ENCODE results near the gene RAB24.

RAB24 gene

DNA sequence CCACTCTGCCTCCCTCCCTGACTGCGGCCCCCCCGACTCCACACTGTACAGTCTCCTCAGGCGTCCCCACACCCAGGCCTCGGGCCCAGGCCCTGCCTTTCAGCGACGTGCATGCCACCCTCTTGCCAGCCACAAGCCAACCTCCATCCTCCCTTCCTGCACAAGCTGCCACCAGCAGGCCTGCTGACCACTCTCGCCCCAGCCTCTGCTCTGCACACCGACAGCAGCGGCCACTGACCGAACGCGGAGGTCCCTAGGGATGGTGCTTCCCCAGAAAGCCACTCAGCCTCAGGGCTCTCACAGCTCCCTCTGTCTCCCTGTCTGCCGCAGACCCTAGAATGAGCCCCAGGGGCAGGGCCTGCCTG is 29.4 kb upstream of the RAB24 start:
- DNase-seq = no peak

DNA sequence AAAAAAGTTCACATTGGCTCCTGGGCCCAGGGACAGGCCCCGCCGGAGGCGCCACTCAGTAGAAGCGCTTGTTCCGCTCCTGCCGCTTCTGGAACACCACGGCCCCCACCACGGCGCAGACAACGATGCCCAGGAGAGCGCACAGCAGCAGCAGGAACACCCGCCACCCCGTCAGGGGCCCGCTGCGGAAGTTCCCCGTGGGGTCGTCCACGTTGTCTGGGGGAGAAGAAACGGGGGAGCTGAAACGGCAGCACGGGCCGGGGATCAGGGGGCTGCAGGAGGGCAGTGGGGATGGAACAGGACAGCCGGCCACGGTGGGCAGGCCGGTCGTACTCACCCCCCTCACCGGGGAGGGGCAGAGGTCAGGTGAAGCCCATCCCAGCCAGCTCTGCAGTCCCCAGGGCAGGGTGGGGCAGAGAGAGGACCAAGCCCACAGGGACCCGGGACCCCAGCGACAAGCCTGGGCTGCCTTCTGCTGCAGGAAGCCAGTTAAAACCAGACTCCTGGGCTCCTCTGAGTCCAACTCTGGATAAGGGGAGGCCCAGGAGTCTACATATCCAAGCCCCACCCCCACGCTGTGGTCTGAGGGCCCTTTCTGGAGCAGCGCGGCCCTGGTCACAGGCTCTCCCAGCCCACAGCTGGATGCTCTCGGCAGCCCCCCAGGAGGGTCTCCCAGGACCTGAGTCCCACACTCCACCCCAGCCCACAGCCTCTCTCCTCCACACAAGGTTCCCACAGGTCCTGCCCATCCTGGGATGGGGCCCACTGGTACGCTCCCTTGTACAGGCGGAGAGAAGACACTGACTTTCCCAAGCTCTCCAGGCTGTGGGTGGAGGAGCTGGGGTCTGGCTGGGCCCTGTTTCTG is 28.7 kb upstream of the RAB24 start:
- no peak for DNase-seq

DNA sequence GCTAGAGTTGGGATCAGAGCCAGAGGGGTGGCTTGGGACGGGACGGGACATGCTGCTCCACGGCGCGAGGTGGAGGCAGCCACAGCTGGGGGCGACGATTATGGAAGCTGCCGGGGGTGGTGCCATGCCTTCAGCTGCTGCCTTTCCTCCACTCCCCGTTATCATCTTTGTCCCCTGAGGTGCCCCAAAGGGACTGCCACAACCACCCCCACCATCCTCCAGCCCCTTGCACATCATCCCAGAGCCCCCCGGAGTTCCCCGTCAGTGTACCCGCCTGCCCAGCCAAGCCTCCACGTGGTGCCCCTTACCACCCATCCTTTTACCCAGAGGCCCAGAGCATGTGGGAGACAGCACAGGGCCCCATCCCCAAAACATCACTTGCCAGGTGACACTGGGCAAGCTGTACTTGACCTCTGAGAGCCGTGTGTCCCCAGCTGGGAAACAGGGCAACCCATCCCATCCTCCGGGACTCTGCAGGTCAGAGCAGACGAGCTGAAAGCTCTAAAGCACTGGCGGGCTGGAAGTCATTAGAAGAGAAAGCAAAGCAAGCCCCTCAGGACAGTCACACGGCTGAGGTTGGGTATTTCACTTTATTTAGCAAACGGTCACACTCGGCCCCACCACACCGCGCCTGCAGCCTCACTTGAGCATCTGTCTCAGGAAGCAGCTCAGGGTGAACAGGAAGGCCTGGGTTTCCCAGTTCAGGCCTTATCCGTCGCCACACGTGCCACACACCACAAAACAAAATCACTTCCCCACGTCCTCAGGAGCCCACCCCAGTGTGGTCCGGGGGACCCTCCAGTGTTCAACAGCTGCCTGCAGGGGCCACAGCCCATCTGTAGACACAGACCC is 27.7 kb upstream of the RAB24 start:
- DNase-seq = no peak

DNA sequence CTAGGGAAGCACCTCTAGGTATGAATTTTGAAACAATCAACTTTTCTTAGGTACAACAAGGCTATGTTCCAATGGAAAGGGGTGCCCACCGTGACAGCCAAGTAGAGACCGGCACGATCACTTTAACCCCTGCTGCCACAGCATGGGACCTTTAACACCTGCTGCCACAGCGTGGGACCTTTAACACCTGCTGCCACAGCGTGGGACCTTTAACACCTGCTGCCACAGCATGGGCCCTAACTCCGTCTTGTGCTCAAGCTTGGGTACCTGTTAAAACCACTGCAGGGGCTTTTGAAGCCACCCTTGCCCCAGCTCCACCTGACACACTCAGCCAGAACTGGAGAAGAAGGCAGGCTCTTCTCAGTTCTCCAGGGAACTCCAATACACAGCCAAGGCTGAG is 26.4 kb upstream of the RAB24 start:
- no peak for DNase-seq

DNA sequence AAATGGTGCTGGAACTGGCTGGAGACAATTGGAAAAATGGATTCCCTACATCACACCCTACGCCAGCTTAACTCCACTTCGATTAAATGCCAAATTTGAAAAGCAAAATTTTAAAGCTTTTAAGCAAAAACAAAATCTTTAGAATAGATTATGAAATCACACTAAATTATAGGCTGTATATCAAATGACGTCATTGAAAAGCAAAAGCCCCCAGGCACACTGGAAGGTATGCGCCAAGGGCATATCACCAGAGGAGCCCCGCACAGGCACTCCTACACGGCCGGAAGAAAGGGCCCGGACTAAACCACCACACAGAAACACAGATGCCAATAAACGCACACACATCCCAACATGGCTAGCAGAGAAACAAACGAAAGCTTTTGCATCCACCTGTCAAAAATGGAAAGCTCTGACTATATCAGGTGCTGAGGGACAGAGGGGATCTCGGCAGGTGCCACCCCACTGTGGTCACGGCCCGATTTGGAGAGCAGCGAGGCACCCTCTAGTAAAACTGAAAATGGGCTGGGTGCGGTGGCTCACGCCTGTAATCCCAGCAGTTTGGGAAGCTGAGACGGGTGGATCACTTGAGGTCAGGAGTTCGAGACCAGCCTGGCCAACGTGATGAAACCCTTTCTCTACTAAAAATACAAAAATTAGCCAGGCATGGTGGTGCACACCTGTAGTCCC is 25.2 kb upstream of the RAB24 start:
- DNase-seq = no peak

DNA sequence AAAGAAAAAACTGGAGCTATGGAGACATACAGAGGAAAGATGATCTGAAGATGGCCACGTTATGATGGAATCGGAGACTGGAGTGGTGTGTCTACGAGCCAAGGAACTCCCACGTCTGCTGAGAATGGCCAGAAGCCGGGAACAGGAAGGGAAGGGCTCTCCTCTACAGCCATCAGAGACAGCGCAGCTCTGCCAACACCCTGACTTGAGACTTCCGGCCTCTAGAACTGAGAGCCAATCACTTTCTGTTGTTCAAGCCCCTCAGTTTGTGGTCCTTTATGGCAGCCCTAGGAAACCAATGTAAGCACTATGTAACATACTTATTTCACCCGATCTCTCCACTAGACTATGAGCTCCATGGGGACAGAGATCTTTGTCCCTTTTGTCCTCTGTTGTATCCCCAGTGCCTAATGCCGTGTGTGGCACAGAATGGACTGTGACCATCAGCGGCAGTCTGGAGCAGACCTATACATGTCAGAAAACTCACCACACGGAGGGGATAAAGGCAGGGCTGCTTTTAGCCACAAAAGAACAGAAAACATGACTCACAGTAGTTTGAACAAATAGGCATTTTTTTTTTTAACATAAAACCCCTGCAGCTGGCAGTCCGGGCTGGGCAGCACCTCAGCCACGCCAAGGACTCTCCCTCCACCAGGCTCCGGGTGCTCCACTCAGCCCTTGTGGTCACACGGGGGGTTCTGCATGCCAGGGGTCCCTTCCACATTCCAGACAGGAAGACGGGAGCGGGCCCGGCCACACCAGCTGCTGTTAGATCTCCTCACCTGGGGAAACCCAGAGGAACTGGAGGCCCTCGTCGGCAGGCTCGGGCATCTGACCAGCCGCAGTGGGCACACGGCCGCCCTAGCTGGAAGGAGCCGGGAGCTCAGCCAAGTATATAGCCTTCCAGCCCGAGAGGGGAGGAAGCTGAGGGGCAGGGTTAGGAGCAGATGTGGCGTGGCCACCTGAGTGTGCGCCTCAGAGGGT is 24.3 kb upstream of the RAB24 start:
- no peak for DNase-seq

DNA sequence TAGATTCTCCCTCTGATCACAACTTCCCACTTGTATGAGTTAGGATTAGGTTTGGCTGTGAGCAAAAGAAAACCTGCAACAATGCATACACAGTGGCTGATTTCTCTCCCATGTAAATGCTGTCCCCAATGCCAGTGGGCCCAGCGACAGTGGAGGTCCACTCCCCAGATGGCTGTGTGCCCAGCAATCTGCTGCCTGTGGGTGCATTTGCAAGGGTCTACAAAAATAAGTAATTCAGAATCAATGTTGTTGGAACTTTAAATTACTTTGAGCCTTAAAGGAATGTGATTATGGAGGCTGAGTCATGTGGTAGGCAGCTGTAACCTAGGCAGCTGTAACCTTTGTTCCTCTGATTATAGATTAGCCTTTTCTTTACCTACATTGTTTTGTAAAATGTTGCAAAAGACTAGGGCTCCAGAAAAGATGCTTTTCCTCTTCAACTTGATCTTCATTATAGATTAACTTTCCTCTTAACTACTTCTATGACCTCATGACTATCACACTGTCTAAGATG is 22.4 kb upstream of the RAB24 start:
- no peak for DNase-seq

DNA sequence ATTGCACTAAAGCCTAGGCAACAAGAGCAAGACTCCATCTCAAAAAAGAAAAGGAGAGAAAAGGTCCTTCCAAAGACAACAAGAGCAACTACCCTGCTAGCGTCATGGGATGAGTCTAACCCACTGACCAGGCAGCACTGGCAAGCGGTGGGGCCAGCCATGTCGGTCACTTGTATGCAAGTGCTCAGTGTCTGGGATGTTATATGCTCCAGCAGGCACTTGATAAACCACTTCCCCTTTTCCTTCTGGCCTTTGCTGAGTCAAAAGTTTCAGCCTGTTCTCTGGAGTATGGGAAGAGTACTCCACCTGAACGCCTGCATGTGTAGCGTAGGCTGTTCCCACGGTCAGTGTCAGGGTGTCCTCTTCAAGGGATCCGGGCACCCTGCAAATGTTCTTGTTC is 17.4 kb upstream of the RAB24 start:
- DNase-seq = no peak

DNA sequence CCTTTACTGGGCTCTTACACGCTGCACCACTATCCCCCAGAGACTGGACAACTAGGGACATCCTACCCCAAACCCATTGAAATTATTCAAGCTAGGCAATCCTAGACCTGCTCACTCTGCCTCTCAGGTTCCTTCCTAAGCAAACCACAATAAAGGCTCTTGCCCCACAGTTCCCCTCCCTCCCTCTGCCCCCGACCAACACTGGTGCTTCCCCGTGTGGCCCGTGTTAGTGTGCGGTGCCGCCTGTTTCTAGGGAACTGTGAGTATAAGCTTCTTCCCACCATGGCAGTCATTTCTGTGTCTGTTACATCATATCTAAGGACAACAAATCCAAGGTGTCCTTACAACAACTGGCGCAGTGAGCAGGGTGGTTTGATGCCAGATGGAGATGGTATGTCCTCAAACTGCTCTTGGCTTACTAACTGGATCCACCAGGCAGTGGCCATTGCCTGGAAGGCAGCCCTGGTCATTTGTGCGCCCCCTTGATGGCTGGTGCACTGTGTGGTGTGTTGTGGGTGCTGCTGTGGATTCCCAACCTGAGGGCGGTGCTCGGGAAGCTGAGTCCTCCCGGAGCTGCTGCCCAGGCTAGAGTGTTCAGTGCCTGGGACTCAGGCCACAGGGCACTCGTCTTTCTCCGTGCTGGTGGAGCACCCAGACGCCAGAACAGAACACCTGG is 16.5 kb upstream of the RAB24 start:
- no peak for DNase-seq

DNA sequence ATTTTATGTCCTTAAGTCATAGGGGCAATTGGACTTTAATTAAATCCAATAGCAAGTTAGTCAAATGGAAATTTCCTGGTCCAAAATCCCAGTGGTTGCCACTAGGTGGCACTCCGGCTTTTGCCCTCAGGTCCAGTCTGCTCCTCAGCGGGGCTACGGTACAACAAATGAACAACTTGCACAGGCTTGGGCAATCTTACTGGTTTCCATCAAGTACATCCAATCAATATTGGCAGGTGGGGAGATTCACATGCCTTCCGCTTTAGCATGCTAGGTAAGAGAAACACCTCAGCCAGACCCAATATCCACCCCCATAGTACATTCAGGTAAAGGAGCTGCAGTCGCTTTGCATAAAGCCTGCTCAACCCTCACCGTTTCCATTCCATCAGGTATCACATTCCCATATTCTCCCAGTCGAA is 14.4 kb upstream of the RAB24 start:
- peak; percentile 80 for DNase-seq

DNA sequence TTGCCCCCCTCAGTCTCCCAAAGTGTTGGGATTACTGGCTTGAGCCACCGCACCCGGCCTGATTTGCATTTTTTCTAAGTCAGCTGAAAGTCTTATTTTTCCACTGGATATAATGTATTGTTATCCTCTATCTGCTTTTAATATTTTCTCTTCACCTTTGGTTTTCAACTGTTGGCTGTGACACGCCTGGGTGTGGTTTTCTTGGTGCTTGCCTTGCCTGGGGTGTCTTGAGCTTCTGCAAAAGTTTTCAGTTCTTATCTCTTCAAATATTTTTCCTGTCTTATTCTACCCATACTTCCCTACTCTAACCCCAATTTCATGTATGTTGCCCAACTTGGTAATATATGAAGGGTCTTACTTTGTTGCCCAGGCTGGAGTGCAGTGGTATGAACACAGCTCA is 12.5 kb upstream of the RAB24 start:
- no peak for DNase-seq

DNA sequence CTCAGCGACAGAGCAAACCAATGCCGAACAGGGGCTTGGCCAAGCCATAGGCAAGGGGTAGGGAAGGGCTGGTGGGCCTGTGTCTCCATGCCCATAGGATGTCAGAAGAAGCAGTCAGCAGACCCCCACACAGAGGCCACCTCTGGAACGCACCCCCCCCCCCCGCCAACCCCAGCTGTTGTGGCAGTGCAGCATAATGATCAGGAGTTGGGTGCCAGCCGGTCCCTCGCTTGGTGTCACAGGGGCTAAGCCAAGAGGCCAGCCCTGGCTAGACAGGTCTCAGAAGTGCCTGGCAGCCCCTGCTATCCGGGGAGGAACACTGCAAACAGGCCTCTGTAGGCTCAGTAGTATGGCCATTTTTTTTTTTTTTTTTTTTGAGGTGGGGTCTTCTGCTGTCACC is 11.9 kb upstream of the RAB24 start:
- no peak for DNase-seq

DNA sequence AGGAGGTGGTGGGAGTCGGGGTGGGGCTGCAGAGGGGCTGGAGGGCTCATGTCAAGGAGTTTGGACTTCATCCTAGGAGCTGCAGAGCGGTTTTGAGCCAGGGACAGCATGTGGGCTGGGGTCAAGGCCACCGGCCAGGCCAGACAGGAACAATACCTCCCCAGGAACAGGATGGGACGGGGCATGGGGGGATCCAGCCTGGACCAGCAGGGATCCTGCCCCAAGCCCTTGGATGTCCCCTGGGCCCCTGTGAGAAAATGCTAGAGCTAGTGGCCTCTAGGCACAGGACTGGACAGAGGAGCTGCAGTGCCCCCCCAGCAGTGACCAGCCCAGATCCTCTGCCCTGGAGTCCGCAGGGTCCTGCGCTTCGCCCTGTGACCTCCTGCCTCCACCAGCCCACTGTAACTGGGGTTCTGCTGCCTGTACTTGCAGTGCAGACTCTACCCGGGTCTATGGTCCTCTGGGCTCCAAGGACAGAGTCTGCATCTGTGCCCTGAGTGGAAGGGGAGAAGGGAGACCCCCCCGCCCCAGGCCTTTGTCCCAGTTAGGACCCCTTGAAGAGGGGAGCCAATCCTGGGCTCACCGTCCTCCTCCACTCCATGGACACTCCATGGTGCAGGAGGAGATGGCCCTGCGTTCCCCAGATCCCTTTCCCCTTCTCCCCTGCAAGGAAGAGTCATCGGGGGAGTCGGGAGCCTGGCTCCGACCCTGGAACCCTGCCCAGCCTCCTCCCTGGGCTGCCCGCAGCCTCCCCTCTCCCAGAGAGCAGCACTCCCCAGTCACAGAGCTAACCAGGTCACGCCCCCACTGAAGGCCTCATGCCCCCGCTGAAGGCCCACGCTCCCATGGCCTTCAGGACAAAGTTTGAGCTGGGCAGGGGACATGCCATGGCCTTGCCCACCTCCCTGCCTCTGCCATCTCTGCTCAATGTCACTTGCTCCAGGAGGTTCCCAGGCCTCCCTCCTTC is 11.1 kb upstream of the RAB24 start:
- DNase-seq = no peak

DNA sequence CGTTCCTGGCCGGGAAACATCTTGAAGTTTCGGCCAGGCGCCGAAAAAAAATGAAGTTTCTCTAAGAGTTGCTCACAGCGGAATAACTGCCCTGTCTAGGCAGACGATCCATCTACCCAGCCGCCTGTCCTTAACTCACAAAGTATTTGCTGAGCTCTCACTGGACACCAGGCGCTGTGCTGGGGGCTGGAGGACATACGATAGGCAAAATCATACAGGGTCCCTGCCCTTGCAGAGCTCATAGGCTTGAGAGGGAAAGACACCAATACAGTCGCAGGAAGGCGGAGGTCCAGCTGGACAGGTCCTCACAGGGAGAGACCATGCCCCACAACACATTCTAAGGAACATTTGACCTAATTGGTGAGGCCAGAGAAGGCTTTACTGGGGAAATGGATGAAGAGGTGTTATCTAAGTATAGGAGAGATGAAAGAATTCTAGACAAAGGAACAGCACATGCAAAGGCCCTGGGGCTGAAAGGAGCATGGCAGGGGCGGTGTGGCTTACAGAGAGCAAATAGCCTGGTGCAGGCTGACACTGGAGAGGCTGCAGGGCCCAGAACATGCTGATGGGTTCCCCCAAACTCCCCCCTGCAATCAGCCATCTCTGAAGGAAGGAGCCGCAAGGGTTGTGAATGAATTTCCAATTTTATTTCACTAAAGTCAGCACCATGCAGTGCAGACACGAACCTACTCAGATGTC is 10.2 kb upstream of the RAB24 start:
- no peak for DNase-seq

DNA sequence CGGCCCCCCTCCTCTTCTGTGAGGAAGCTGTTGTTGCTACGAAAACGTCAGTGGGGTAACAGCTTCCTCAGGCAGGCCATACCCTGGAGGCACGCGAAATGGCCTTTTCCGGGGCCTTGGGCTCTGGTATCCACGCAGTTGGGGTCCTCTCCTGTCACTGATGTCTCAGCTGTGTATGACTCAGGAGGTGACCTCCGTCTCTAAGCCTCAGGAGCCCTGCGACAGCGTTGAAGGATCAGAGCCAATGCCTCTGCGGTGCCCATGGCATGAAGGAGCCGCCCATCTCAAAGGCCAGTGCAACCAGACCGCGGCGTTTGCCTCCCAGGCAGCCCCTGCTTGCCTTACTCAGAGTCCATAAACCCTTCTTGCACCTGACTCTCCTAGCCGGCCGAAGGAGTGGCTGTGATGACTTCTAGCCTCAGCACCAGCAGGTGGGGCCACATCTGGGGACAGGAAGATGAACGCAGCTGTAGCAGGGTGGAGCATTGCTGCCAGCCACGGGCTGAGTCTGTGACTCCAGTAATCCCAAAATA is 9.2 kb upstream of the RAB24 start:
- DNase-seq = no peak

DNA sequence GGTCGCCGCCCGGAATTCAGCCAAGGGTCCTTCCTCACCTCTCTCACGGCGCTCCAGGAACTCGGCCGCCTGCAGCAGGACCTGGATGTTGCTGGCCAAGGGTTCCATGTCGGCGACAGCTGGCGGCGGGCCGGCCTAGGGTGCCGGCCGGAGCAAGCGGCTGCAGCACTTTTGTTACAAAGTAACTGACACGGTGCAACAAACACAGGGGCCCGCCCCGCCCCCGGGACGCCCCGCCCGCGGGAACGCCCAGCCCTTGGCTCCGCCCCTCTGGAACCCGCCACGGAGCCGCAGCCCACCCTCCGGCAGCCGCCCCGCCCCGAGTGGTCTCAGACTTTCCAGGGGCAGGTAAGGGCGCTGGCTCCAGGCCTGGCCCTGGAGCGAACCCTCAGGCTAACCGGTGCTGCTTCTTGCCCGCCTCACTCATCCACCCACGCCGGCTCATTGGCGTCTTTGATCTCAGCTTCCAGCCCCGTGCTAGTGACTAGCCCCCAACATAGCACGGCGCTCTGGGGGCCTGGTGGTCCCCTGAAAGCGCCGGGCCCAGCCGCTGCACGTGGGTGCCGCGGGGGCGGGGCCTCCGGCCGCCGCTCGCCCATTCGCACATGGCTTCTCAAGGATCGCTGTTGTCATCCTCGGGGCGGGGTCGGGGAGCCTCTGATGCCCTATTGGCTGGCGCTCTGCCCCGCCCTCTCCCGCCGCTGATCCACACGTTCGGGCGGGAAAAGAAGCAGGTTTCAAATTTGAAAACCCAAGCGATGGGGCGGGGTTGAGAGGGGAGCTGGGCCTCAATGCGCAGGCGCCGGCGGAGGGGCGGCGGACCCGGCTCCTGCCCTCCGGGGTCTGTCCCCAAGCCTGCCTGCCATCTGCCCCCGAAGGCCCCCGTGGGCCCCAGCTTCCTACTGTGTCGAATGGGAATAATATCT is 8.5 kb upstream of the RAB24 start, which contains the start of gene MXD3:
Gene MXD3, minus strand, starts transcription at position 176 of the 926 bp plus-strand sequence. Its CDS starts 68 bp downstream, at position 108.
- DNase-seq = peak; percentile 96

DNA sequence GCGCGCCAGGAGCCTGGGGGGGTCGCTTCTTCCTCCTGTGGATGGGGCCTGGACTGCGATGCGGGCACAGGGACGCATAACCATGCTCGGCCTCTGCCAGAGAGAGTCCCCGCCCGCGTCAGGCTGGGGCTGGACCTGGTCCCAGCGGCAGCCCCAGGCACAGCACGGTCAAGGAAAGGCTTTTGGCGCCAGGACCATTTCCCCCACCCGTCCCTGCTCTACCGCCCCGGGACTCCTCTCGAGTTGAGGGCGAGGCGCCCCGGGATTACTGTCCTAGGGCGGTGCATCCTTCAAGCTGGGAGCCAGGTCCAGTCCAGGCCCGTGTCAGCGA is 7.8 kb upstream of the RAB24 start:
- DNase-seq = no peak

DNA sequence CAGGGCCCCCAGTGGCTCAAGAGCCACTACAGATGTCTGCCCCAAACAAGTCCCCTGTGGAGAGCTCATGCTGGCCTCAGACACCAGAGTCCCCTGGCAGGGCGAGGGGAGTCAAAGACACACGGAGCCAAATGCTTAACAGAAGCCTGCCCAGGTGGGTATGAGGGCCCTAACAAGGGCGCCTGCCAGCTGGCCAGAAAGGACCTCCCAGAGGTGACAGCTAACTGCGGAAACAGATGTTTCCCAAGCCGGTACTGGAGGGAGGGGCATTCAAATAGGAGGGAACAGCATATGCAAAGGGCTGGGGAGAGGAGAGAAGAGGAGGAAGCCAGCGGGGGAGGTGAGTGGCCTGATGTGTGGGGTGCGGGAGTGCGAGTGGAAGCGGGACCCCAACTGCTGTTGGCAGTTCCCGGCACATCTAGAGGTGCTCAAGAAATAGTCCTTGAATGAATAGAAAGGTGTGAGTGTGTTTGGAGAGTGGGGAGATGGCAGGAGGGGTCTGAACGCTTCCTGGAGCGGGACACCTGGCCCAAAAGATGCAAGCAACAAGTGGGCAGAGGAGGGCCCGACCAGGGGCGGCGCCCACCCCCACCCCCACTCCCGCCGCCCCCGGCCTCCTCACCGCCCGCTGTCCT is 7.4 kb upstream of the RAB24 start:
- no peak for DNase-seq

All from CD4-positive, alpha-beta T cell treated with Interleukin-21 for 1 hour (primary cell).